ENCODE data around the gene ANTXR2. TPM values are rescaled to one million over a fixed set of nuclear protein-coding genes. Genes with fewer than 3 reads are reported as not detected.

Gene ANTXR2
- total and polyA plus RNA-seq, 2 of the 8 experiments (the other 6 are each of a cell fraction or from before 2014, with no cell fraction given): 1.1 to 7.5 TPM

DNA sequence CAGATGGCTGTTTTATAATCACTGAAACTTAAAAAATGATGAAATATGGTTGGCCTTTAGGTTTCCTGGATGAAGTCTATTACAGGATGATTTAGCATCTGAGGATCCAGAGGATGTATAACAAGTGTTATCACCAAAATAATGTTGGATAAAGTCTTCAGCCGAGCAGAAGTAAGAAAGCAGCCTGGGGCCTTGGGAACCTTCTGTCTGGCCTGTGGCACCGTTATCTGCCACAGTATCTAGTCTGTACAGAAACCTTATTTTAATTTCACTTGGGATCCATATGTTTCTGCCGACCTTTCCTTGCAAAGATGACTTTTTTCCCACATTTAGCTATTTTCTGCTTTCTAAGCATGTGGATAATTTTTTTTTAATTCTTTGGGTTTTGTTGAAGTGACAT, 20.5 kb upstream of the ANTXR2 start:
- Histone ChIP-seq H3K36me3 (ENCODE audit: control insufficient read depth in 2 of 4, insufficient read depth in 4 of 4, low read length in 3 of 4) (no peaks in the 10 kb centered on the region), H2BK20ac (ENCODE audit: low read length) (no peak overlapping the region), H3K4me3 (ENCODE audit: extremely low read depth in 1 of 4, insufficient read depth in 2 of 4, low read depth in 3 of 4, low read length in 4 of 4) (no peak overlapping the region), H3K18ac (ENCODE audit: extremely low read depth, low read length) (no peak overlapping the region), H3K9me3 (ENCODE audit: insufficient read depth in 2 of 2, low read depth in 1 of 2, low read length in 1 of 2) (no peaks in the 10 kb centered on the region), H3K4ac (replicated peaks; ENCODE audit: insufficient read length, low read depth, low read length) (no peak overlapping the region), H2AK5ac (ENCODE audit: low read depth, low read length) (no peak overlapping the region), H3K27me3 (replicated peaks in 1 of 4; ENCODE audit: control insufficient read depth in 3 of 4, extremely low read depth in 1 of 4, insufficient read depth in 3 of 4, low read length in 3 of 4) (no peaks in the 10 kb centered on the region), H4K20me1 (replicated peaks in 1 of 2; ENCODE audit: control insufficient read depth in 1 of 2, insufficient read depth in 2 of 2, low read length in 2 of 2) (no peaks in the 10 kb centered on the region), H3K79me2 (ENCODE audit: control insufficient read depth in 1 of 2, insufficient read depth in 2 of 2, low read length in 2 of 2) (no peaks in the 10 kb centered on the region), H2AFZ (ENCODE audit: low read length) (no peak overlapping the region), H3K14ac (ENCODE audit: insufficient read length) (no peak overlapping the region), H2BK5ac (ENCODE audit: low read depth, low read length) (no peak overlapping the region), H4K5ac (ENCODE audit: insufficient read length, low read depth, low read length) (no peak overlapping the region), H2BK120ac (replicated peaks; ENCODE audit: low read depth, low read length) (no peak overlapping the region), H3K79me1 (ENCODE audit: low read depth, low read length) (no peaks in the 10 kb centered on the region), H3K4me2 (ENCODE audit: insufficient read depth in 1 of 2, low read depth in 2 of 2, low read length in 2 of 2) (no peak overlapping the region), H3K4me1 (replicated peaks in 1 of 4; ENCODE audit: control insufficient read depth in 3 of 4, insufficient read depth in 4 of 4, low read length in 3 of 4) (no peaks in the 10 kb centered on the region), H4K91ac (replicated peaks; ENCODE audit: insufficient read length, low read length) (no peak overlapping the region), H2BK12ac (ENCODE audit: low read depth, low read length) (no peak overlapping the region), H3K23ac (ENCODE audit: insufficient read length) (no peak overlapping the region), H2BK15ac (ENCODE audit: low read length) (no peak overlapping the region), H3K23me2 (ENCODE audit: low read depth, low read length) (no peaks in the 10 kb centered on the region; the same call in 1 of the 2 replicates), H3K56ac (replicated peaks; ENCODE audit: insufficient read length, low read depth, low read length) (no peak overlapping the region), H3K27ac (ENCODE audit: low read depth, low read length) (no peak overlapping the region), H4K8ac (ENCODE audit: extremely low read depth, insufficient read depth, low read length) (no peak overlapping the region), H3K9ac (replicated peaks in 1 of 4; ENCODE audit: extremely low read depth in 1 of 4, low read depth in 3 of 4, low read length in 3 of 4) (no peak overlapping the region)
- ChIA-PET POLR2A (ENCODE audit: partially characterized antibody) (no interaction called here), CTCF (ENCODE audit: partially characterized antibody) (interaction anchor here (0.7 kb wide), 1 partner anchor 80 kb away, joined by 3 read pairs; no protein-coding TSS in a partner anchor)
- DNase-seq (ENCODE audit: low read depth in 1 of 2, low spot score in 2 of 2) (no peak), FAIRE-seq (no peak)
- TF ChIP-seq CBX8 (IDR thresholded peaks at IDR 0.05; ENCODE audit: borderline replicate concordance, low read depth, low read length) (no peak), YY1 (IDR thresholded peaks at IDR 0.05; ENCODE audit: low read depth, low read length) (no peak), TAF1 (IDR thresholded peaks at IDR 0.05; ENCODE audit: low read depth, low read length) (no peak), HDAC6 (IDR thresholded peaks at IDR 0.05; ENCODE audit: low read depth, low read length) (no peak), KDM1A (IDR thresholded peaks at IDR 0.05; ENCODE audit: borderline replicate concordance, low read length) (no peak), NRF1 (IDR thresholded peaks at IDR 0.05; ENCODE audit: low read depth, low read length) (no peak), SIN3A (conservative IDR thresholded peaks at IDR 0.05 in 1 of 2, IDR thresholded peaks at IDR 0.05 in 1 of 2; ENCODE audit: low read depth in 1 of 2, low read length in 2 of 2) (no peak), POLR2A (IDR thresholded peaks at IDR 0.05; ENCODE audit: control extremely low read depth in 1 of 2, low read depth in 2 of 2, low read length in 2 of 2) (no peak), SP4 (IDR thresholded peaks at IDR 0.05; ENCODE audit: low read length) (no peak), EGR1 (IDR thresholded peaks at IDR 0.05; ENCODE audit: borderline replicate concordance, low read depth, low read length) (no peak), SRF (IDR thresholded peaks at IDR 0.05; ENCODE audit: low read depth, low read length) (no peak)
- TF ChIP-seq, protein P1, sequence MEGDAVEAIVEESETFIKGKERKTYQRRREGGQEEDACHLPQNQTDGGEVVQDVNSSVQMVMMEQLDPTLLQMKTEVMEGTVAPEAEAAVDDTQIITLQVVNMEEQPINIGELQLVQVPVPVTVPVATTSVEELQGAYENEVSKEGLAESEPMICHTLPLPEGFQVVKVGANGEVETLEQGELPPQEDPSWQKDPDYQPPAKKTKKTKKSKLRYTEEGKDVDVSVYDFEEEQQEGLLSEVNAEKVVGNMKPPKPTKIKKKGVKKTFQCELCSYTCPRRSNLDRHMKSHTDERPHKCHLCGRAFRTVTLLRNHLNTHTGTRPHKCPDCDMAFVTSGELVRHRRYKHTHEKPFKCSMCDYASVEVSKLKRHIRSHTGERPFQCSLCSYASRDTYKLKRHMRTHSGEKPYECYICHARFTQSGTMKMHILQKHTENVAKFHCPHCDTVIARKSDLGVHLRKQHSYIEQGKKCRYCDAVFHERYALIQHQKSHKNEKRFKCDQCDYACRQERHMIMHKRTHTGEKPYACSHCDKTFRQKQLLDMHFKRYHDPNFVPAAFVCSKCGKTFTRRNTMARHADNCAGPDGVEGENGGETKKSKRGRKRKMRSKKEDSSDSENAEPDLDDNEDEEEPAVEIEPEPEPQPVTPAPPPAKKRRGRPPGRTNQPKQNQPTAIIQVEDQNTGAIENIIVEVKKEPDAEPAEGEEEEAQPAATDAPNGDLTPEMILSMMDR (IDR thresholded peaks at IDR 0.05; ENCODE audit: control extremely low read depth in 1 of 3, insufficient read depth in 1 of 3, low read depth in 1 of 3, low read length in 3 of 3): no peak
- 79% methylated on average over 3 of the region's 3 CpGs; no CpG with 5 or more reads in 1 of the 2 experiments for WGBS, 2 experiments (ENCODE audit: extremely low coverage in 1 of 2, insufficient coverage in 1 of 2, insufficient read length in 1 of 2, insufficient replicate concordance in 2 of 2, low coverage in 1 of 2, low lambda C conversion rate in 2 of 2, missing lambda C conversion rate in 1 of 2)

Measured in H1 (cell line).